GM12892 (cell line): ENCODE results near the gene TNFAIP8L1.

Experiments used
- DNase-seq: peaks from one replicate; pipeline ENCODE4 v3.0.0; 2011; ENCODE audit not compliant: insufficient read length
- FAIRE-seq: peaks from 2 replicates; lab custom pipeline; 2011; peaks lifted over from hg19 to GRCh38; lab: Jason Lieb, UNC
- POLR2A ChIP-seq: IDR thresholded peaks from 2 replicates; pipeline ENCODE4 v1.6.1; 2011; ENCODE audit warnings: low read depth, low read length, control low read depth
- POLR2AphosphoS5 ChIP-seq: IDR thresholded peaks from 2 replicates; pipeline ENCODE4 v1.6.1; 2011; ENCODE audit warnings: low read depth, low read length, control low read depth
- TAF1 ChIP-seq: IDR thresholded peaks from 2 replicates; pipeline ENCODE4 v1.6.1; 2011; ENCODE audit warnings: low read depth, mild to moderate bottlenecking, control low read depth, low read length, borderline replicate concordance

Gene TNFAIP8L1

DNA sequence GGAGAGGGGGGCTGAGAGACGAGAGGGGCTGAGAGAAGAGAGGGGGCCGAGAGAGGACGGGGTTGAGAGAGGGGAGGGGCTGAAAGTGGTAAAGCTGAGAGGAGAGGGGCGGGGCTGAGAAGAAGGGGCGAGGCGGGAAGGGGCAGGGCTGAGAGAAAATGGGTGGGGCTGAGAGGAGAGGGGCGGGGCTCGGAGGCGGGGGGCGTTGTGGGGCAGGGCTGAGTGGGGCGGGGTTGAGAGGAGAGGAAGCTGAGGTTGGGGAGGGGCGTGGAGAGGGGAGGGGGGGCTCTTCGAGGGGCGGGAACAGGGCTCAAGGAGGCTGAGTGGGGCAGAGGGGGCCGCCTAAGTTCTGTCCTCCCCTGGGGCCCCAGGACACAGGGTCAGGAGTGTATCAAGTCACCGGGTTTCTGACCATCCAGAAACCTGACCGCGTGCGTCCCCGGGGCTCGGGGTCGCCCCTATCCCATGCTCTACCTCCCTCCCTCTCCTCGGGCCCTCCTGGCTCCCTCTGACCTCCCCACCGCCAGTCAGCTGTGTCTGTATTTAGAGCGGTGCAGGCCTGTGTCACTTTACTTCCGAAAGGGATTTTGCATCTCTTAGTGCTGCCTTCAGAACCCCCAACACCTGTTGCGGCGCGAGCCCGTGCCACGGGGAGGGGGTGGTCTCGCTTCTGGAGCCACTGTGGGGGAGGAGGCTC is 41.2 kb upstream of the TNFAIP8L1 start:
- no peak for TF ChIP-seq POLR2AphosphoS5
- no peak for TF ChIP-seq TAF1
- DNase-seq = peak; percentile 76
- FAIRE-seq = peak; percentile 75

DNA sequence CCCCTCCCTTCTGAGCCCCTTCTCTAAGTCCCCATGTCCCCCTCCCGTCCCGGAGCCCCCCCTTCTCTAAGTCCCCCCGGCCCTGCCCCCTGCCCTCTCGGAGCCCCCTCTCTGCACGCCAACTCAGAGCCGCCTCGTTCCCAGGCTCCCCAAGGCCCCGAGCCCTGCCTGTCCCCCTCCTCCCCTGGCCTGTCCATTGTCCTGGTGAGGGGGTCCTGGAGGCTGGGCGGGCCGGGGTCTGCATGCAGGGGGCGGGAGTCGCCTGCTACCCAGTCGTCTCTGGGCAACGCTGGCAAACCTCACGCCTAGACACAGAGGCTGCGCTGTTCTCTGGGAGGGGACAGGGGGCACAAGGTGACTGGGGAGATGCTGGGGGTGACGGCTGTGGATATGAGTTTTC is 40.6 kb upstream of the TNFAIP8L1 start:
- no peak for DNase-seq
- TF ChIP-seq TAF1 (no peak), POLR2A (no peak), POLR2AphosphoS5 (no peak)
- no peak for FAIRE-seq

DNA sequence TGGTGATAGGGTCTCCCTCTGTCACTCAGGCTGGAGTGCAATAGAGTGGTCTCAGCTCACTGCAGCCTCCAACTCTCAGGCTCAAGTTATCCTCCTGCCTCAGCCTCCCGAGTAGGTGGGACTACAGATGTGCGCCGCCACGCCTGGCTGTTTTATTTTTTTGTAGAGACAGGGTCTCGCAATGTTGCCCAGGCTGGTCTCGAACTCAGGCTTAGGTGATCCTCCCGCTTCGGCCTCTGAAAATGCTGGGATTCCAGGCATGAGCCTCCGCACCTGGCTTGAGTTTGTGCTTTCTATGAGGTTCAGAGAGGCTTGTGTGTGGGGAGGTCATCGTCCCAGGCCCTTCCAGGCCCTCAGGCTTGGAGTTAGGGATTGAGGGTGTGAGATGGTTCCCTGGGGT is 39.2 kb upstream of the TNFAIP8L1 start:
- no peak for DNase-seq
- FAIRE-seq = no peak
- TF ChIP-seq POLR2A (no peak), POLR2AphosphoS5 (no peak), TAF1 (no peak)

DNA sequence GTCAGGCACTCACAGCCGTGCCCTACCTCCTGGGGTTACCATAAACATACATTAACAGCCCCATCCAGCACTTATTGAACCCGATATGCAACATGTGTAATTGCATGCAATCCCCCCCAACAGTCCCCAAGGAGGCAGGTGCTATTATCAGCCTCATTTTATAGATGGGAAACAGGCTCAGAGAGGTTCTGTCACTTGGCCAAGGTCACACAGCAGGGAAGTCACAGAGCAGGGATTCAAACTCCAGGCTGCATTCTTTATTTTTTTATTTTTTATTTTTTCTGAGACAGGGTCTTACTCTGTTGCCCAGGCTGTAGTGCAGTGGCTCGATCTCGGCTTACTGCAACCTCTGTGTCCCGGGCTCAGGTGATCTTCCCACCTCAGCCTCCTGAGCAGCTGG is 38.4 kb upstream of the TNFAIP8L1 start:
- FAIRE-seq (no peak), DNase-seq (no peak)
- TF ChIP-seq POLR2AphosphoS5 = no peak
- TF ChIP-seq POLR2A = no peak
- no peak for TF ChIP-seq TAF1

DNA sequence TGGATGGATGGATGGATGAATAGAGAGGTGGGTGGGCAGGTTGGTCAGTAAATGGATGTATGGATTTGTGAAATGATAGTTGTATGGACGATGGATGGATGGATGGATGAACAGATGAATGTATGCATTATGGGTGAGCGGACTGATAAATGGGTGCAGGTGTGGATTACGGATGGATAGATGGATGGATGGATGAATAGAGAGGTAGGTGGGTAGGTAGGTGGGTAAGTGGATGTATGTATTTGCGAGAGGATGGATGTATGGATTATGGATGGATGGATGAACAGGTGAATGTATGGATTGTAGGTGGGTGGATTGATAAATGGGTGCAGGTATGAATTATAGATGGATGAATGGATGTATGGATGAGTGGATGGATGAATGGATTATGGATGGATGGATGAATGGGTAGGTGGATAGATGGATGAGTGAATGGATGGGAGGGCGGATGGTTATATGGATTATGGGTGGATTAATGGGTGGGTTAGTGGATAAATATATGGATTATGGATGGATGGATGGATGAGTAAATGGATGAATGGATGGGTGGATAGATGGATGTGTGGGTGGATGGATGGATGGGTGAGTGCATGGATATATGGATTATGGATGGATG is 37.0 kb upstream of the TNFAIP8L1 start:
- no peak for FAIRE-seq
- TF ChIP-seq POLR2AphosphoS5 (no peak), TAF1 (no peak), POLR2A (no peak)
- no peak for DNase-seq

DNA sequence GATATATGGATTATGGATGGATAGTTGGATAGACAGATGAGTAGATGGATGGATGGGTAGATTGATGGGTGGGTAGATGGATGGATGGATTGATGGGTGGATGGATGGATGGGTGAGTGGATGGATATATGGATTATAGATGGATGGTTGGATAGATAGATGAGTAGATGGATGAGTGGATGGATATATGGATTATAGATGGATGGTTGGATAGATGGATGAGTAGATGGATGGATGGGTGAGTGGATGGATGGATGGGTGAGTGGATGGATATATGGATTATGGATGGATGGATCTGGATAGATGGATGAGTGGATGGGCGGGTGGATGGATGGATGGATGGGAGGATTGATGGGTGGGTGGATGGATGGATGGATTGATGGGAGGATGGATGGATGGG is 36.4 kb upstream of the TNFAIP8L1 start:
- TF ChIP-seq POLR2AphosphoS5 (no peak), POLR2A (no peak), TAF1 (no peak)
- FAIRE-seq (no peak), DNase-seq (no peak)

DNA sequence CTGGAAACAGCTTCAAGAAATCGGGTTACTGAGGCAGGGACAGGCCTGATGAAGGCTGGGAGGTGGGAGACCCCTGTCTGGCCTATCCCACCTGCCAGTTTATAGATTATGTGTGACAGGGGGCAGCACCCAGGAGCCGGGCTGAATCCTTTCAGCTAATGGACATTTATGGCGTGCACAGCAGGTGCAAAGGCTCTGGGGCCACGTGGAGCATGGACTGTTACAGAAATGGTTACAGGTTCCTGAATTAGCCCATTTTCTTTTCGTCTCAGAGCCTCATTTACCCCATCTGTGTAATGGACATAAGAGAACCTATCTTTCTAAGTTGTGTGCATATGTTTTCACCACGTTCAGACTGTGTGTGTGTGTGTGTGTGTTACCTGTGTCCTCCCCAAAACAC is 34.4 kb upstream of the TNFAIP8L1 start:
- DNase-seq (no peak), FAIRE-seq (no peak)
- TF ChIP-seq TAF1 (no peak), POLR2AphosphoS5 (no peak), POLR2A (no peak)

DNA sequence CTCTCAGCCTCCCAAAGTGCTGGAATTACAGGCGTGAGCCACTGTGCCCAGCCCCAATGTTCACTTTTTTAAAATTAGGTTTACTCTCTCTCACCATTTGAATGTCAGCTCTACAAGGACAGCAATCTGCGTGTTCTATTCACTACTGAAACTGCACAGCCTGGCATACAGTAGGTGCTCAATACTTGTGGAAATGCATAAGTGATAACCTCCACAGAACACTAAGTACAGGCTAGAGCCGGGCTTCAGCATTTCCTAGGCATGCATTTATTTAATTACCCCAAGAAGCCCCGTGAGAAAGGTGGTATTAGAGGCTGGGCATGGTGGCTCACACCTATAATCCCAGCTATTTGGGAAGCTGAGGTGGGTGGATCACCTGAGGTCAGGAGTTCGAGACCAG is 33.1 kb upstream of the TNFAIP8L1 start:
- TF ChIP-seq POLR2A (no peak), TAF1 (no peak), POLR2AphosphoS5 (no peak)
- no peak for FAIRE-seq
- DNase-seq = no peak

DNA sequence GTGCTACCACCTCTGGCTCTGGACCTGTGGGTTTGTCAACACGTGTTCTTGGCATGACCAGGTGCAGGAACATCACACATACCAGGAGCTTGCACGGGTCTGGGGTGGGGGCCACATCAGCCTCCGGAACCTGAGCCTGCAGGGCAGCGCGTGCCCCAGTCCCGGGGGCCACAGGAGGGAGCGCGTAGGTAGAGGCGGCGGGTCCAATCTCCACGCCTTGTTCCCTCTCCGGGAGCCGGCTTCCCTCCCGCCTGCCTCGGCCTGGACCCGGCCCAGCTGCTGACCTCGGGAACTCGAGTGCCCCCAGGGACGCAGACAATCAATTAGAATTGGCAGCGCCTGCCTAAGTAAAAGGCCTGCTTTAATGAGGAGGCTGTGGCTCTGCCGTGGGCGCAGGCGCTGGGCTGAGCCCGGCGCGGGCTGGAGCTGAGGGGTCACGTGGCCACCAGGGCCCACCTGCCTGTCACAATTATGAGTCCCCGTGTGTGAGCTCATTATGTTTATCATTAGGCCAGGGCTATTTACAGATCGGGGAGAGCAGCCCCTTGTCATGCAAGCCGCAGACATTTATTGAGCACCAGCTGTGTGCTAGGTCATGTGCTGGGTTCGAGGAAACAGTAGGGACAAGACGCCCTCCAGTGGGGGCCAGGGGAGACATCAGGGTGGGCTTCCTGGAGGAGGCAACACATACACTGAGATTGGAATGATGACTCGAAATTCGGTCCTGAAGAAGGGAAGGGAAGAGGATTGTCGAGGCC is 32.2 kb upstream of the TNFAIP8L1 start:
- TF ChIP-seq POLR2AphosphoS5 (no peak), TAF1 (no peak), POLR2A (no peak)
- DNase-seq (no peak), FAIRE-seq (no peak)

DNA sequence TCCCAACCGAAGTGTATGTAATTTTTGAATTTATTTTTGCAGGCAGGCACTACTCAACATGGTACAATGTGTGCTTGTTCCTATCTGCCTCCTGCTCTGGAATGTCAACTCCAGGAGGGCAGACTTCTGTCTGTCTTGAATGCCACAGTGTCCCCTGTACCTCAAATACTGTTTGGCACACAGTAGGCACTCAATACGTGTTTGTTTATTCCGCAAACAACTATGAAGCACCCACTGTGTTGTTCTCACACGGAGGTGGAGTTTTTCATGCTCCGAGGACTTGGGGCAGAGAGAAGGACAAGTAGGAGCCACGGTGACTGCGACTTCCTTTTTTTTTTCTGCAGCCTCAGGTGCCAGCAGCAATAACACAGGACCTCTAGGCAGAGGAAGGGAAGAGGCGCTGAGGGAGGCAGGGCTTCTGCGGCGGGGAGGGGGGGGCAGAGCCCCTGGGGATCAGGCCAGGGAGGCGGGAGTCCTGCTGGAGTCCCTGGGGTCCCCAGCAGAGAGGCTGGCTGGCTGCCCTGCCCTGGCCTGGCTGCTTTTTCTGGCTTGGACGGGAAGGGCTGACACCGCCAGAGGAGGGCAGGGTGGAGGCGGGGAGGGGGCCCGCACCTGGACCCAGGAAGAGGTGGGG is 29.3 kb upstream of the TNFAIP8L1 start:
- DNase-seq = no peak
- peak; percentile 38 for FAIRE-seq
- TF ChIP-seq POLR2AphosphoS5 (no peak), TAF1 (no peak), POLR2A (no peak)

DNA sequence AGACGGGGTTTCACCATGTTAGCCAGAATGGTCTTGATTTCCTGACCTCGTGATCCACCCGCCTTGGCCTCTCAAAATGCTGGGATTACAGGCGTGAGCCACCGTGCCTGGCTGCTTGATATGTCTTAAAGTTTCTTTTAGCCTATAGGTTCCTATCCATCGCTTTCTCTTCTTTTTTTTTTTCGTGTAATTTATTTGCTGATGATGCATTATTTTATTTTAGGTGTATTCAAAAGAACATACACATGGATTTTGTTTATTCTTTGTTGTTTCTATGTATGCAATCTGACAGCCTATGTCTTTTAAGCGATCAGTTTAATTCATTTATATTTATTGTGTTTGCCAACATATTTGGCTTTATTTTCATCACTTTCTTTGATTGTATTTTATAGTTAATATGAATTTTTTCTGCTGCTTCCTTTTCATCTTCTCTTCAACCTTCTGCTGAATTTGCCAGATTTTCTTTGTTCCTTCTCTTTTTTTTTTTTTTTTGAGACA is 26.0 kb upstream of the TNFAIP8L1 start:
- DNase-seq = no peak
- no peak for FAIRE-seq
- TF ChIP-seq POLR2A (no peak), POLR2AphosphoS5 (no peak), TAF1 (no peak)
